ENCODE results near the gene CRTC3.

- TF ChIP-seq CTCF (conservative IDR thresholded peaks at IDR 0.05; ENCODE audit: low read depth, low read length) (no peak), EZH2 (IDR thresholded peaks at IDR 0.05; ENCODE audit: borderline replicate concordance, low read depth, low read length, poor library complexity, severe bottlenecking) (no peak)
Measured at GRCh38 chr15:90497912-90498311, 31.8 kb upstream of the CRTC3 start.

All from A673 (cell line).